ENCODE measurements around the gene ZNF41. TPM values are rescaled to one million over a fixed set of nuclear protein-coding genes. Genes with fewer than 3 reads are reported as not detected.

The ZNF41 gene
- total RNA-seq, 4 donors from 2014 or later = 11.0 to 18.1 (median 14.5) TPM

DNA sequence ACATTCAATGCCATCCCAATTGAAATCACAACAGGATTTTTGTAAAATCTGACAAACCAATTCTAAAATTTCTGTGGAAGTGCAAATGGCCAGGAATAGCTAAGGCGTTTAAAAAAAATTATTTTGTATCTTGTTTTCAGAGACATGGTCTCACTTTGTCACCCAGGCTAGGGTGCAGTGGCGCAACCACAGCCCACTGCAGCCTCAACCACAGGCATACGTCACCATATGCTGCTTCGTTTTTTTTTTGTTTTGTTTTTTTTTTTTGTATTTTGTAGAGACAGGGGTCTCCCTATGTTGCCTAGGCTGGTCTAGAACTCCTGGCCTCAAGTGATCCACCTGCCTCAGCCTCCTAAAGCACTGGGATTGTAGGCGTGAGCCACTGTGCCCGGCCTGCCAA lies 24.5 kb downstream of the ZNF41 start:
- Histone ChIP-seq H3K9me3 (no peaks in the 10 kb centered on the region), H3K27me3 (no peaks in the 10 kb centered on the region), H3K27ac (no peak overlapping the region), H3K4me1 (no peaks in the 10 kb centered on the region), H3K36me3 (peaks cover 0 to 7% of the 10 kb centered on the region in 2 donors), H3K4me3 (replicated peaks in 1 of 3) (no peak overlapping the region)
- no peak for TF ChIP-seq POLR2A (IDR thresholded peaks at IDR 0.05)
- TF ChIP-seq, protein P1, sequence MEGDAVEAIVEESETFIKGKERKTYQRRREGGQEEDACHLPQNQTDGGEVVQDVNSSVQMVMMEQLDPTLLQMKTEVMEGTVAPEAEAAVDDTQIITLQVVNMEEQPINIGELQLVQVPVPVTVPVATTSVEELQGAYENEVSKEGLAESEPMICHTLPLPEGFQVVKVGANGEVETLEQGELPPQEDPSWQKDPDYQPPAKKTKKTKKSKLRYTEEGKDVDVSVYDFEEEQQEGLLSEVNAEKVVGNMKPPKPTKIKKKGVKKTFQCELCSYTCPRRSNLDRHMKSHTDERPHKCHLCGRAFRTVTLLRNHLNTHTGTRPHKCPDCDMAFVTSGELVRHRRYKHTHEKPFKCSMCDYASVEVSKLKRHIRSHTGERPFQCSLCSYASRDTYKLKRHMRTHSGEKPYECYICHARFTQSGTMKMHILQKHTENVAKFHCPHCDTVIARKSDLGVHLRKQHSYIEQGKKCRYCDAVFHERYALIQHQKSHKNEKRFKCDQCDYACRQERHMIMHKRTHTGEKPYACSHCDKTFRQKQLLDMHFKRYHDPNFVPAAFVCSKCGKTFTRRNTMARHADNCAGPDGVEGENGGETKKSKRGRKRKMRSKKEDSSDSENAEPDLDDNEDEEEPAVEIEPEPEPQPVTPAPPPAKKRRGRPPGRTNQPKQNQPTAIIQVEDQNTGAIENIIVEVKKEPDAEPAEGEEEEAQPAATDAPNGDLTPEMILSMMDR (IDR thresholded peaks at IDR 0.05) = no peak
- no peak for DNase-seq
- intact Hi-C loops (cut with DNase I) = no loop called here
- 96 to 99% methylated on average over 6 of the region's 6 CpGs for WGBS, 2 donors

DNA sequence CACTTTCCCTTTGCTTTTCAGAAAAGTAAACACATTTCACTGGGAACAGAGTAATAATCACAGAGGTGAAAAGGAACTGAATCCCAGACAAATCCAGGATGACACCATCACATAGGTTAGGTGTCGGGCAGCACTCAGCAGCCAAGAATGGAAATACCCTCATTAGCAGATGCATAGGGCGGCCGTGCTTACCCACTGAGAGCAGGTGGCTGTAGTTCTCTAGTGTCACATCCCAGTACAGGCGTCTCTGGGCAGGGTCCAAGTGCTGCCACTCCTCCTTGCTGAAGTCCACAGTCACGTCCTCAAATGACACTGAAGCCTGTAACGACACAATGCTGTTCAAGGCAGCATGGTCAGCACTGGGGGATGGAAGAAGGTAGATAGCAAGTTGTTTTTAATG lies 26.9 kb downstream of the ZNF41 start:
- Histone ChIP-seq H3K4me1 (no peaks in the 10 kb centered on the region), H3K27me3 (no peaks in the 10 kb centered on the region), H3K4me3 (replicated peaks in 1 of 3) (no peak overlapping the region), H3K27ac (no peak overlapping the region), H3K36me3 (peaks cover 6 to 14% of the 10 kb centered on the region in 2 donors), H3K9me3 (no peaks in the 10 kb centered on the region)
- TF ChIP-seq, protein P1 (IDR thresholded peaks at IDR 0.05) = no peak
- TF ChIP-seq POLR2A (IDR thresholded peaks at IDR 0.05) = no peak
- DNase-seq = no peak
- 97 to 100% methylated on average over 4 to 5 of the region's 6 CpGs for WGBS, 2 donors
- intact Hi-C loops (cut with DNase I) = no loop called here

DNA sequence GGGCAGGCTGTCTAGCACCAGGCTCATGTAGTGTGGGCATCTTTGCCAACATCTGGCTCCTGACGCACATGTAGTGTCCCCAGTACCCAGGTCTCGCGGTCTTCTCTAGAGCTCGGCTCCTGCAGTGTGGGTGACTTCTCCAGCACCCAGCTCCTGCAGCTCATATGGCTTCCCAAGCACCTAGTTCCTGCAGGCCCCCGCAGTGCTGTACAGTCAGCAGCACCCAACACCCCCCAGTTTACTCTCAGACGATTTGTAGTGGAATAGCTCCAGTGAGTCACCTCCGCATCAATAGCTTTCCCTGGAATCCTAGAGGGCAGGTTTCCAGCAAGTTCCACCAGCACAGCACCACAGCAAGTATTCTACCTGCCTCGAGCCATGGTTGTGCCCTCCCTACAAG lies 30.9 kb downstream of the ZNF41 start:
- Histone ChIP-seq H3K9me3 (no peaks in the 10 kb centered on the region), H3K27ac (no peak overlapping the region), H3K27me3 (no peaks in the 10 kb centered on the region), H3K36me3 (peaks cover 6 to 22% of the 10 kb centered on the region in 2 donors), H3K4me3 (replicated peaks in 1 of 3) (no peak overlapping the region), H3K4me1 (no peaks in the 10 kb centered on the region)
- intact Hi-C loops (cut with DNase I) = no loop called here
- WGBS, 2 donors = 100% methylated on average over 2 of the region's 8 CpGs; no CpG with 5 or more reads in 1 of the 2 donors
- TF ChIP-seq POLR2A (IDR thresholded peaks at IDR 0.05) = no peak
- TF ChIP-seq, protein P1 (IDR thresholded peaks at IDR 0.05) = no peak
- no peak for DNase-seq

DNA sequence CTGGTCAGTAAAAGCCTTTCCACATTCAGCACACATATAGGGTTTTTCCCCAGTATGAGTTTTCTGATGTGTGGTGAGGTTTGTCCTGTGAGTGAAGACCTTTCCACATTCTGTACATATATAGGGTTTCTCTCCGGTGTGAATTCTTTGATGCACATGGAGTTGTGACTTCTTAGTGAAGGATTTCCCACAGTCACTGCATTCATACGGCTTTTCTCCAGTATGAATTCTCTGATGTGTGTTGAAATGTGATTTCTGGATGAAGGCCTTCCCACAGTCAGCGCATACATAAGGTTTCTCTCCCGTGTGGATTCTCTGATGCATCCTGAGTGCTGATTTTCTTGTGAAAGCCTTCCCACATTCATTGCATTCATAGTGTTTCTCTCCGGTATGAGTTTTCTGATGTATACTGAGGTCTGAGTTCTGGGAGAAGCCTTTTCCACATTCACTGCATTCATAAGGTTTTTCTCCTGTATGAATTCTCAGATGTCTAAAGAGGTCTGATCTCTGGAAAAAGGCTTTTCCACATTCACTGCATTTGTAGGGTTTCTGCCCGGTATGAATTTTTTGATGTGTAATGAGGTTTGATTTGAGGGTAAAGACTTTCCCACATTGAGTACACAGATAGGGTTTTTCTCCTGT lies 34.7 kb downstream of the ZNF41 start:
- 96 to 98% methylated on average over 5 to 6 of the region's 6 CpGs for WGBS, 2 donors

DNA sequence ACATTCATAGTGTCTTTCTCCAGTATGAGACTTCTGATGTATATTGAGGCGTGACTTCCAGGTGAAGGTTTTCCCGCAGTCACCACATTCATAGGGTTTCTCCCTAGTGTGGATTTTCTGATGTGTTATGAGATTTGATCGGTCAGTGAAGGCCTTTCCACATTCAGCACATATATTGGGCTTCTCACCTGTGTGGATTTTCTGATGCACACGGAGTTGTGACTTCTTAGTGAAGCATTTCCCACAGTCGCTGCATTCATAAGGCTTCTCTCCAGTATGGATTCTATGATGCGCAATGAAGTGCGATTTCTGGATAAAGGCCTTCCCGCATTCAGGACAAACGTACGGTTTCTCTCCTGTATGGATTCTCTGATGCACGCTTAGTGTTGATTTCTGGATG lies 35.4 kb downstream of the ZNF41 start:
- H3K9me3 ChIP-seq = no peaks in the 10 kb centered on the region
- TF ChIP-seq, protein P1 (IDR thresholded peaks at IDR 0.05) = no peak
- TF ChIP-seq POLR2A (IDR thresholded peaks at IDR 0.05) = no peak
- H3K36me3 ChIP-seq = peaks cover 6 to 14% of the 10 kb centered on the region in 2 donors
- no peaks in the 10 kb centered on the region for H3K4me1 ChIP-seq
- intact Hi-C loops (cut with DNase I) = no loop called here
- H3K4me3 ChIP-seq (replicated peaks in 1 of 3) = no peak overlapping the region
- H3K27ac ChIP-seq = no peak overlapping the region
- DNase-seq = no peak
- no peaks in the 10 kb centered on the region for H3K27me3 ChIP-seq
- whole genome bisulfite sequencing, 2 donors = 96 to 99% methylated on average over 9 to 11 of the region's 11 CpGs

More for the DNA sequence above, 34.7 kb downstream of the ZNF41 start:
- H3K27me3 ChIP-seq = no peaks in the 10 kb centered on the region
- DNase-seq = no peak
- intact Hi-C loops (cut with DNase I) = no loop called here
- H3K9me3 ChIP-seq = no peaks in the 10 kb centered on the region
- peaks cover 6 to 14% of the 10 kb centered on the region in 2 donors for H3K36me3 ChIP-seq
- H3K27ac ChIP-seq = no peak overlapping the region
- TF ChIP-seq, protein P1 (IDR thresholded peaks at IDR 0.05) = no peak
- no peak for TF ChIP-seq POLR2A (IDR thresholded peaks at IDR 0.05)
- H3K4me1 ChIP-seq = no peaks in the 10 kb centered on the region
- no peak overlapping the region for H3K4me3 ChIP-seq (replicated peaks in 1 of 3)

All from thyroid gland (tissue), 4 donors.